ENCODE results near the gene GLIS1.

The GLIS1 gene

DNA sequence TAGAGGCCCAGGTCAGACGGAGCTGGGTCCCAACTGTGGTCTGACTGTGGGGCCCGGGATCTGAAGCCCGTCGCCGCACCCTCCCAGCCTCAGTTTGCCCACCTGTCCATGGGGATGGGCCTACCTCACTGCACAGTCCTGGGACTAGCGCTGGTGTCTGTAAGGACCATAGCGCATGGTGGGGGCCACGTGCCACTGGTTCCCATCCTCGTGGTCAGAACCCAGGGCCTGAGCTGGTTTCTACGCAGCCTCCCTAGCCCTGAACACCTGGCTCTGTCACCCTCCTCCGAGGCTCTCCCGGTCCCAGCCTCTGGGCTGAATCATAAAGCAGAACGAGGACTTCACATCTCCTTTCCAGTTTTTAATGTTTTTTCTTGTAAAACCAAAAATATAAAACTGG is 233.1 kb downstream of the GLIS1 start:
- no peak for ATAC-seq (replicated peaks; ENCODE audit: extremely low read depth, poor library complexity, severe bottlenecking)

DNA sequence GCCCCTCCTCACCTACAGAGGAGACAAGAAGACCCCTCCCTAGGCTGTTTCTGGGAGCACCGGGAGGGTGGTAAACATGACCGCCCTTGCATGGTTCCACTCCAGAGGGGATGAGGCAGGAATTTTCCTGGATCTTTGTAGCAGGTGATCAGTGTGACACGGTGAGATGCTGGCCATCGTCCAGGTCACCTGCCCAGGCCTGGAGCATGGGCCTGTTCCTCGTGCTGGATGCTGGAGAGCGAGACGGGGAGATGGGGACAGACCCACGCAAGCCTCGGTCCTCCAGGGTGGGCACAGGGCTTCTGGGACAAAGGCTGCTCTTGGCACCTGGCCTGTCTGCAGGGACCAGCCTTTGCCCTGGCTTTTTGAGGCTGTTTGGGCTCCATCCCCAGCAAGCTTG is 233.6 kb downstream of the GLIS1 start:
- ATAC-seq (replicated peaks; ENCODE audit: extremely low read depth, poor library complexity, severe bottlenecking) (no peak), DNase-seq (ENCODE audit: low spot score in 2 of 2) (no peak)
- no peak overlapping the region for H3K27ac Mint-ChIP-seq (ENCODE audit: low read depth)
- H3K27me3 Mint-ChIP-seq: no peaks in the 10 kb centered on the region
- H3K4me1 Mint-ChIP-seq: peaks cover 8% of the 10 kb centered on the region
- no peaks in the 10 kb centered on the region for H3K36me3 Mint-ChIP-seq (ENCODE audit: insufficient read depth)
- no peaks in the 10 kb centered on the region for H3K9me3 Mint-ChIP-seq
- no peak overlapping the region for H3K4me3 Mint-ChIP-seq

More for the DNA sequence above, 233.1 kb downstream of the GLIS1 start:
- peaks cover 8% of the 10 kb centered on the region for H3K4me1 Mint-ChIP-seq
- no peaks in the 10 kb centered on the region for H3K9me3 Mint-ChIP-seq
- H3K4me3 Mint-ChIP-seq: no peak overlapping the region
- H3K27me3 Mint-ChIP-seq: no peaks in the 10 kb centered on the region
- no peak for DNase-seq (ENCODE audit: low spot score in 2 of 2)
- no peaks in the 10 kb centered on the region for H3K36me3 Mint-ChIP-seq (ENCODE audit: insufficient read depth)
- H3K27ac Mint-ChIP-seq (ENCODE audit: low read depth): no peak overlapping the region

DNA sequence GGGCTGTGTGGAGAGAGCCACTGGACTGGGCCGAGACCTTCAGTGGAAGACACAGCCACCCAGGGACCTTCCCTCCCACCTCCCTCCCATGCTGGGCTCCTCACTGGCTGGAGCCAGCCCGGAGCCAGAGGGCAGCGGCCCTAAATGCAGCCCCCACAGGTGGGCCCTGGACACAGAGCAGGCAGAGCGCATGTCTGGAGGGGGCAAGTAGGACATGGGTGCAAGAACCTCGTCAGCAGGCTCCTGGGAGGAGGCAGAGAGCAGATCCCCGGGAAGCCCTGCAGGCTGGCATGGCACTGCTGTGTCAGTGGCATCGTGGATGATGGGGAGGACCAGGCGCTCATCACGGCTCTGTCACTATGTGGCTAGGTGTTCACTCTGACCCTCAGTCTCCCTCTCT is 234.1 kb downstream of the GLIS1 start:
- H3K27ac Mint-ChIP-seq (ENCODE audit: low read depth): no peak overlapping the region
- H3K9me3 Mint-ChIP-seq: no peaks in the 10 kb centered on the region
- ATAC-seq (replicated peaks; ENCODE audit: extremely low read depth, poor library complexity, severe bottlenecking): no peak
- H3K36me3 Mint-ChIP-seq (ENCODE audit: insufficient read depth): no peaks in the 10 kb centered on the region
- H3K4me3 Mint-ChIP-seq: no peak overlapping the region
- DNase-seq (ENCODE audit: low spot score in 2 of 2): no peak
- H3K4me1 Mint-ChIP-seq: peaks cover 8% of the 10 kb centered on the region
- H3K27me3 Mint-ChIP-seq: no peaks in the 10 kb centered on the region

DNA sequence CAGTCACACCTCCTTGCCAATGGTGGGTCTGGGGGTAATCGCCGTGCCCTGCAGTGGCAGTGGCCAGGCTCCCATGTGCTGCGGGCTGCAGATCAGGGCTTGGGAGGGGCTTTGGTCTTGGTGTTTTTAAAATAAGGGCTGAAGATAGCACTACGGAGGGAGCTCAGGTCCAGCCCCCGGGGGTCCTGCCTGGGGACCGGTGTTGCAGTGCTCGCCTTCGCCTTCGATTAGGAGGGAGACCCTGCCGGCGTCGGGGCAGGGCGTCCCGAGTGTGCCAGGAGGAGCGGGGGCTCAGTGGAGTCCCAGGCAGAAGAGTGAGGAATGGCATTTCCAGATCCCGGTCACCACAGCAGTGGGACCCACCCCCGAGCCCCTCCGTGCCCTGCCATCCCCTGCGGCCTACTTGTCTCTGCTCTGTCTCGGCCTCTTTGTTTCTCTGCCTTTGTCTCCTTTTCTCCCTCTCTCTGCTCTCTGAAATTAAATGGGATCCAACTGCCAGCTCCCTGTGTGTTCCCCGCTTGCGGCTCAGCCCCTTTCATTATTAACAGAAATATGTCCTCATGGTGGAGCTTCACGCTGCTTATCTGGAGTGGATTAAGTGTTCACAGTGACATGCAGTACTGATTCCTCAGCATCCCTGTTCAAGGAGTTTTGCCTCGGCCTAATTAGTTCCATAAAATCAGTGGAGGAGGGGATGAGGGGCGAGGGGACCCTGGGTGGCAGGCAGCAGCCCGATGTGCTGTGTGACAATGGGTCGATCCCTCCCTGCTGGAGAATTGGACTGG is 235.3 kb downstream of the GLIS1 start:
- H3K27ac Mint-ChIP-seq (ENCODE audit: low read depth): no peak overlapping the region
- no peaks in the 10 kb centered on the region for H3K27me3 Mint-ChIP-seq
- H3K4me1 Mint-ChIP-seq: peaks cover 9% of the 10 kb centered on the region
- no peak for ATAC-seq (replicated peaks; ENCODE audit: extremely low read depth, poor library complexity, severe bottlenecking)
- H3K4me3 Mint-ChIP-seq: no peak overlapping the region
- H3K36me3 Mint-ChIP-seq (ENCODE audit: insufficient read depth): no peaks in the 10 kb centered on the region
- no peaks in the 10 kb centered on the region for H3K9me3 Mint-ChIP-seq
- no peak for DNase-seq (ENCODE audit: low spot score in 2 of 2)

DNA sequence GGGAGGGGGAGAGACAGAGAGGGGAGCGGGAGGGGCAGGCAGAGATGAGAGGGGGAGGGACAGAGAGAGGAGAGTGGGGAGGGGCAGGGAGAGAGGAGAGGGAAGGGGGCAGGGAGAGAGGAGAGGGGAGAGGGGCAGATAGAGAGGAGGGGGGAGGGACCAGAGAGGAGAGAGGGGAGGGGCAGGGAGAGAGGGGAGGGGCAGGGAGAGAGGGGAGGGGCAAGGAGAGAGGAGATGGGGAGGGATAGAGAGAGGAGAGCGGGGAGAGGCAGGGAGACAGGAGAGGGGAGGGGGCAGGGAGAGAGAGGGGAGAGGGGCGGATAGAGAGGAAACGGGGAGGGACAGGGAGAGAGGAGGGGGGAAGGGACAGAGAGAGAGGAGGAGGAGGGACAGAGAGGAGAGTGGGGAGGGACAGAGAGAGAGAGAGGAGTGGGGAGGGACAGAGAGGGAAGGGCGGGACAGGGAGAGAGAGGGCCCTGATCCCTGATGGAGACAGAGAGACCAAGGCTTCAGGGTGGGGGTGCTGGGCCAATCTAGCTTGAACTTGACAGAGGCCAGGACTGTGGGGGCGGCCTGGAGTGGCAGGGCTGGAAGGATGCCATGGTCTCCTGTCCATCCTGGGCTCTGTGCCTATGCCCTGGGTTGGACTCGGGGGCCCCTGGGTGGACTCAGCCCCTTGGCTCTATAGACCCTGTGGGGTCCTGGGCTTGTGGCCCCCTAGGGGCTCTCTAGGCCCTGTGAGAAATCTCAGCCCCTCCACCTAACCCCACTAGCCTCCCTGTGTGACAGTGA is 236.1 kb downstream of the GLIS1 start:
- Mint-ChIP-seq H3K36me3 (ENCODE audit: insufficient read depth) (no peaks in the 10 kb centered on the region), H3K27ac (ENCODE audit: low read depth) (no peak overlapping the region), H3K27me3 (no peaks in the 10 kb centered on the region), H3K9me3 (no peaks in the 10 kb centered on the region), H3K4me3 (no peak overlapping the region), H3K4me1 (peaks cover 13% of the 10 kb centered on the region)
- ATAC-seq (replicated peaks; ENCODE audit: extremely low read depth, poor library complexity, severe bottlenecking) (no peak), DNase-seq (ENCODE audit: low spot score in 2 of 2) (no peak)

DNA sequence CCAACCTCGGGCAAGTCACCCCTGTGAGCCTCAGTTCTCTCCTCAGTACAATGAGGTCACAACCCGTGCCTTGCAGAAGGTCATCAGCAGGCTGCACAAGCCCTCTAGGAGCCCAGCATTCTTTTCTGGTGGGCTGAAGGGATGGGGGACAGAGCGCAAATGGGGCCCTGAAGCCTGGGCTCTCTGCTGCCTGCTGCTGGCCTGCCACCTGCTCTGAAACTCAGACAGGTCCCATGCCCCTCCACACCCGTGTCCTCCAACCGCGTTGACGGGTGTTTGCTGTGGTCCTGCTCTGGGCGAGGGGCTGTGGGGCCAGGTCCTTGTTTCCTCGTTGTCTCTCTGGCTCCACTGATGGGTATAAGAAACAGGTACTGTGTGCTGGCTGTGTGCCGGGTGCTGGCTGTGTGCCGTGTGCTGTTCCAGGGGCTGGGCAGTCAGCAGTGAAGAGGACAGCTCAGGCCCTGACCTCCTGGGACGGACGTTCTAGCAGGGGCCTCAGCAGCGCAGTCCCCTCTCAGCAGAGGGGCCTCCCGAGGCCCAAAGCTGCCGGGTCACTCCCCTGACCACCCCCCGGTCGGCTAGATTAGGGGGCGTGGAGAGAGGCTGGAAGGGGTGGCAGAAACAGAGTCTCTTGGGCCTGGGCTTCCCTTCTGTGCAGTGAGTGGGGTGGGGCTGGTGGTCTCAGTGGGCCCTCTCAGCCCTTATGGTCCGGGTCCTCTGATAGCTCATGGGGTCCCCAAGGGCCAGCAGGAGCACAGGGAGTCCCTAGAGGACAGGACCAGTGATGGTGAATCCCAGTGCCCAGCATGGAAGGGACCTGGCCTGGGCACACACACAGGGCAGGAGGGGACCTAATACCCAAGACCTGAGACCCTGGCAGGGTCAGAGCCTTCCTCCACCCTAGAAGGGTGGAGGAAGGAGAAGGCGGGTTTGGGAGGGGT is 237.6 kb downstream of the GLIS1 start:
- ATAC-seq (replicated peaks; ENCODE audit: extremely low read depth, poor library complexity, severe bottlenecking) (no peak), DNase-seq (ENCODE audit: low spot score in 2 of 2) (no peak)
- Mint-ChIP-seq H3K4me3 (no peak overlapping the region), H3K9me3 (no peaks in the 10 kb centered on the region), H3K27ac (ENCODE audit: low read depth) (no peak overlapping the region), H3K27me3 (no peaks in the 10 kb centered on the region), H3K36me3 (ENCODE audit: insufficient read depth) (no peaks in the 10 kb centered on the region), H3K4me1 (peaks cover 13% of the 10 kb centered on the region)

DNA sequence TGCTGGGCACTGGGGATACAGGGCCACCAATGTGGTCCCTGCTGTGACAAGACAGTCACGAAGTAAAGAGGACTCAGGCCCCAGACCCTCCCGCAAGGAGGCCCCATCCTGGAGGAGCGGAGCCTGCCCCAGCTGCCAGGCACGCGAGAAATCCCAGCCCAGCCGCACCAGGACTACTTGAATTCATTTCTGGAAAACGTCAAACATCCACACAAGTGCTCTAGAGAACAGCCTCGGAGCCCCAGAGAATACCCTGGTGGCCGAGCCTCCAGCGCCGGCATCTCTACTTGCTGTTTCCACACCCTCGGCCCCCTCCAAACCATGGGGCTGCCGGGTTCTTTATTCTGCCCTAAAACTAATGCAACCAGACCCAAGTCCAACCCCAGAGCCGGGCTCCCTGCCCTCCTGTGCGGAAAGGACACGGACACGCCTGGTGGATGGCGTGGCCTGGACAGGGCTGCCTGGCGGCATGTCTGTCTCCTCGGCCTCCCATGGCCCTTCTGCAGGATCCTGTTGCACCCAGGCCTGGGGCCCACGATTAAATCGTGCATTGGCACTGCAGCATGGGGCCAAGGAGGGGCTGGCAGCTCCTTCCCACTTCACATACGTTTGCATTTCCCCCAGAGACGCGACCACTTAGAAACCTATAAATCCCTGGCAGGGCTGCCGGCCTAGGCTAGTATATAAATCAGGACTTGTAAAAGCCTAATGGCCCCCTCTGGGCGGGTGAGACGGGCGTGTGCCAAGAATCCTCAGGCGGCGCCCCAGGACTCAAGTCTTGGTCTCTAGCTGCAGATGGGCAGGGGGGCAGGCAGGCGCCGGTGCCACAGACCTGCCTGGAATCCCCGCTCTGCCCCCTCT is 238.5 kb downstream of the GLIS1 start:
- DNase-seq (ENCODE audit: low spot score in 2 of 2) (no peak), ATAC-seq (replicated peaks; ENCODE audit: extremely low read depth, poor library complexity, severe bottlenecking) (no peak)
- Mint-ChIP-seq H3K36me3 (ENCODE audit: insufficient read depth) (no peaks in the 10 kb centered on the region), H3K27me3 (no peaks in the 10 kb centered on the region), H3K27ac (ENCODE audit: low read depth) (no peak overlapping the region), H3K4me1 (peaks cover 13% of the 10 kb centered on the region), H3K9me3 (no peaks in the 10 kb centered on the region), H3K4me3 (no peak overlapping the region)

DNA sequence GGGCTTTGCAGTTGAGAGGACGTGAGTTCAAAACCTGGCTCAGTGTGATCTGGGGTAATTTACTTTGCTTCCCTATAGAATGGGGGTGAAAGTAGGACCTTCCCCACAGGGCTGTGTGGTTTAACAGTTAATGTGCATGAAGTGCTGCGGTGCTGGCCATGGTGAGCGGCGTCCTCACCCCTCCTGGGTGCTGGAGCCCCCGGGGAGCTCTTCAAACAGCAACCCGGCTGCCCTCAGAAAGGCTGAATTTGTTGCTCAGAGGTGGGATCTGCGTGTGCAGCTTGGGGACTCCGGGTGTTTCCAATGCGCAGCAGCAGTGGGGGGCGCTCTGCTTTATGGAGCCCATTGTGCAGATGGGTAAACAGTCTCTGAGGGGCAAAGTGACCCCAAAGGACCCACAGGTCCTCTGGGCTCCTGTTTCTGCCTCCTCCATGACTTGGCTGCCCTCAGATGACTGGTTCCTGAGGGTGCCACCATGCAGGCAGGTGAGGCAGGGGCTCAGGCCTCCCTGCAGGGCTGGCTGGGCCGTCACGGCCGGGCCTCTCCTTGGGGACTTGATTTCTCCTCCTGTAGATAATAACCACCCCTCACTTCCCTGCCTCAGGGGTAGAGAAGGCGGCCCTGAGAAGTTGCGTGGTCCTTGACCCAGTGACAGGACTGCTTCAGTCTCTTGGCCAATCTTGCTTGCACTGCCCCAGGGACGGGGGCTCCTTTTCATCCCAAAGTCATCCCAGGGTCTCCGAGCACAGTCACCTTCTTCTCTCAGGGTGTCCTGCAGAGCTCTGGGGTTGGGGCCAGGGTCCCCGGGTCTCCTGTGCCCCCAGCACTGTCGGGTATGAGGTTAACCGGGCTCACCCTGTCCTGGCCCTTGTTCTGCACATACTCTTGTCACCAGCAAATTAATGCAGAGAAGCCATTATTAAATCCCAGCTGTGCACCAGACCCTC is 239.4 kb downstream of the GLIS1 start:
- no peak for DNase-seq (ENCODE audit: low spot score in 2 of 2)
- Mint-ChIP-seq H3K4me1 (peaks cover 13% of the 10 kb centered on the region), H3K27ac (ENCODE audit: low read depth) (peak overlapping the region; percentile 11), H3K4me3 (peak overlapping the region; percentile 25), H3K9me3 (no peaks in the 10 kb centered on the region), H3K36me3 (ENCODE audit: insufficient read depth) (no peaks in the 10 kb centered on the region), H3K27me3 (no peaks in the 10 kb centered on the region)
- no peak for ATAC-seq (replicated peaks; ENCODE audit: extremely low read depth, poor library complexity, severe bottlenecking)

DNA sequence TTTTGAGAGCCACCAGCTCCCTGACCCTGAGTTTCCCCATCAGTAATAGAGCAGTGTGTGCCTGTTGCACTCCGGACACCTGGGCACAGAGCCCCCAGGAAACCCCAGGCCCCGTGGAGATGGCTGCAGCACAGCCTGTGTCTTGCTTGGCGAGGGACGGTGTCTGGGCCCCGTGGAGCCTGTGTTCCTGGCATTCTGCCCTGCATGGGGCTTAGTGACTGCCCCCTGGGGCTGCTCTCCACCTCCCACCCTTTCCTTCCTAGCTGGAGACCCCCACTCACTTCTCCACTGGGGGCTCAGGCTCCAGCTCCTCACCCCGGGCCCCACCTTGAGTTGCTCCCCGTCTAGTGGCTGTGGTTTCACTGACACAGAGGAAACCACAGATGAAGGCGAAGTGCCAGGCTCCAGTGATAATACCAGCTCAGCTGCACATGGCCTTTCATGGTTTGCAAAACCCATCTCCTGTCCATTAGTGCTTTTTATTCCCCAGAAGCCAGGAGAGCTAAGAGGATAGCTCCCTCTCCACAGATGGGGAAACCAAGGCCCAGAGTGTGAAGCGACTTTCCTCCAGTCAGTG is 240.3 kb downstream of the GLIS1 start:
- Mint-ChIP-seq H3K27ac (ENCODE audit: low read depth) (peak overlapping the region; percentile 11), H3K4me1 (peaks cover 13% of the 10 kb centered on the region), H3K9me3 (no peaks in the 10 kb centered on the region), H3K4me3 (peak overlapping the region; percentile 25), H3K36me3 (ENCODE audit: insufficient read depth) (no peaks in the 10 kb centered on the region), H3K27me3 (no peaks in the 10 kb centered on the region)
- ATAC-seq (replicated peaks; ENCODE audit: extremely low read depth, poor library complexity, severe bottlenecking): no peak
- DNase-seq (ENCODE audit: low spot score in 2 of 2): no peak

DNA sequence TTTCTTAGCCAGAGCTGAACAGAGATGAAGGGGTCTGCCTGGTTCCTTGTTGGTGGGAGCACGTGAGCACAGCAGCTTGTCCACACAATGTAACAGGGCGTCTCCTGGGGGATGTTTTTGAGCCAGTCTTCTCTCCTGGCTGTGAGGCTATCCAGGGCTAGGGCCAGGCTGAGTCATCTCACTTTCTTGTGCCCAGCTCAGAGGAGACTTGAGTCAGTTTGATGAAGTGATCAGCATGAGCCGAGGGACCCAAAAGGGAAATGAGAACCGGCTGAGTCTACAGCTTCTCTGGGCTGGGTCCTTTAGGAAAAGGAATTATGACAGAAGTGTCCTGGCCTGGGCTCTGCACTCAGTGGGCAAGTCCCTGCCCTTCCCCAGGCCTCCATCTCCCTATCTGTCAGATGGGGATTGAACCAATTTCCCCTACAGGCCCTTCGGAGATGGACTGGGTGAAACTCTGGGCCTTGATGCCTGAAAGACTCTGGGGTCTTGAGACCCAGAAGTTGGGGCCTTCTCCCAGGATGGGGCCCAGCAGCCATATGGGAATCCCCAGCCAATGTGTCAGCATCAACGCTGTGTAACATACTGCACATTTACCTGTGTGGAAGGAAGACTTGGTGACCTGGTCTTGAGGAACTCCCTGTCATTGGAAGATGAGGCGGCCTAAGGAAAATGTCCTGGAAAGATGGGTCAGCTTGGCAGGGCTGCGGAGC is 243.2 kb downstream of the GLIS1 start:
- Mint-ChIP-seq H3K9me3 (no peaks in the 10 kb centered on the region), H3K4me1 (peaks cover 13% of the 10 kb centered on the region), H3K4me3 (no peak overlapping the region), H3K36me3 (ENCODE audit: insufficient read depth) (no peaks in the 10 kb centered on the region), H3K27me3 (peaks cover 2% of the 10 kb centered on the region), H3K27ac (ENCODE audit: low read depth) (no peak overlapping the region)
- ATAC-seq (replicated peaks; ENCODE audit: extremely low read depth, poor library complexity, severe bottlenecking) (no peak), DNase-seq (ENCODE audit: low spot score in 2 of 2) (no peak)

Data from central memory CD8-positive, alpha-beta T cell (primary cell).